GM12891 (cell line): ENCODE measurements around the gene PHYH.
A peak's percentile ranks its signal among the peaks of the same experiment; 100 is the strongest.
"Not testable (repeated sequence)": the region's sequence is repeated elsewhere in the genome, so short reads cannot be mapped to it uniquely, and the experiment has no call there.

Experiments
- DNase-seq: peaks from one replicate; pipeline ENCODE4 v3.0.0; 2011; ENCODE audit warnings: low spot score; ENCODE audit not compliant: insufficient read length
- FAIRE-seq: peaks from 2 replicates; lab custom pipeline; 2011; peaks lifted over from hg19 to GRCh38; lab: Jason Lieb, UNC
- PAX5 ChIP-seq: IDR thresholded peaks from 2 replicates; pipeline ENCODE4 v1.6.1; 2011; ENCODE audit warnings: low read length, moderate library complexity, mild to moderate bottlenecking; ENCODE audit not compliant: insufficient read depth, severe bottlenecking
- POLR2A ChIP-seq: IDR thresholded peaks from 2 replicates; pipeline ENCODE4 v1.6.1; 2011; ENCODE audit warnings: low read depth, low read length, control low read depth
- POLR2AphosphoS5 ChIP-seq: IDR thresholded peaks from 2 replicates; pipeline ENCODE4 v1.6.1; 2011; ENCODE audit warnings: low read depth, low read length, control low read depth
- POU2F2 ChIP-seq: IDR thresholded peaks from 2 replicates; pipeline ENCODE4 v1.6.1; 2011; ENCODE audit warnings: low read depth, mild to moderate bottlenecking, control low read depth, low read length, moderate library complexity
- SPI1 ChIP-seq: IDR thresholded peaks from 2 replicates; pipeline ENCODE4 v1.6.1; 2011; ENCODE audit warnings: low read depth, low read length, control low read depth
- TAF1 ChIP-seq: IDR thresholded peaks from 2 replicates; pipeline ENCODE4 v1.6.1; 2011; ENCODE audit warnings: low read depth, low read length, control low read depth

PHYH gene

GRCh38 chr10:13337827-13338196 is 37.9 kb upstream of the PHYH start:
- TF ChIP-seq TAF1 (no peak), POLR2A (no peak)
- DNase-seq (no peak), FAIRE-seq (no peak)

GRCh38 chr10:13337128-13337826 is 37.4 kb upstream of the PHYH start:
- TF ChIP-seq TAF1 (no peak), POU2F2 (no peak), PAX5 (no peak), SPI1 (no peak), POLR2AphosphoS5 (no peak), POLR2A (no peak)
- FAIRE-seq: no peak
- no peak for DNase-seq

GRCh38 chr10:13335881-13336280 is 36.0 kb upstream of the PHYH start:
- TF ChIP-seq TAF1 (no peak), POU2F2 (no peak), PAX5 (no peak), POLR2A (no peak), POLR2AphosphoS5 (no peak), SPI1 (peak; percentile 81)
- no peak for DNase-seq
- FAIRE-seq: no peak

GRCh38 chr10:13334556-13334955 is 34.7 kb upstream of the PHYH start:
- no peak for TF ChIP-seq POLR2AphosphoS5
- TF ChIP-seq TAF1: no peak
- no peak for TF ChIP-seq POLR2A
- no peak for TF ChIP-seq POU2F2
- TF ChIP-seq SPI1: no peak
- TF ChIP-seq PAX5: no peak
- no peak for DNase-seq
- FAIRE-seq: no peak

- TF ChIP-seq POLR2A (no peak), SPI1 (no peak), POU2F2 (no peak), TAF1 (no peak), PAX5 (no peak), POLR2AphosphoS5 (no peak)
Observed at GRCh38 chr10:13331646-13332045, 31.8 kb upstream of the PHYH start.

GRCh38 chr10:13330980-13331379 is 31.1 kb upstream of the PHYH start:
- not testable (repeated sequence) for FAIRE-seq, DNase-seq

More at GRCh38 chr10:13331646-13332045, 31.8 kb upstream of the PHYH start:
- FAIRE-seq: no peak
- no peak for DNase-seq

- DNase-seq (no peak), FAIRE-seq (no peak)
- TF ChIP-seq POU2F2 (no peak), POLR2AphosphoS5 (no peak), PAX5 (no peak), POLR2A (no peak), SPI1 (no peak), TAF1 (no peak)
Observed at GRCh38 chr10:13329565-13329964, 29.7 kb upstream of the PHYH start.

GRCh38 chr10:13328613-13329012 is 28.7 kb upstream of the PHYH start:
- TF ChIP-seq SPI1: no peak
- no peak for TF ChIP-seq PAX5
- no peak for TF ChIP-seq POLR2A
- TF ChIP-seq TAF1: no peak
- no peak for TF ChIP-seq POU2F2
- TF ChIP-seq POLR2AphosphoS5: no peak
- DNase-seq: no peak
- FAIRE-seq: no peak

- FAIRE-seq (no peak), DNase-seq (no peak)
Observed at GRCh38 chr10:13328126-13328525, 28.3 kb upstream of the PHYH start.

GRCh38 chr10:13327534-13327933 is 27.7 kb upstream of the PHYH start:
- FAIRE-seq (no peak), DNase-seq (no peak)
- TF ChIP-seq POLR2A (no peak), SPI1 (no peak)

More at GRCh38 chr10:13328126-13328525, 28.3 kb upstream of the PHYH start:
- TF ChIP-seq POLR2A: no peak
- TF ChIP-seq SPI1: no peak
- no peak for TF ChIP-seq POU2F2
- TF ChIP-seq PAX5: no peak
- no peak for TF ChIP-seq TAF1
- no peak for TF ChIP-seq POLR2AphosphoS5
